Myocyte (in vitro differentiated cells): ENCODE data around the gene CFAP65. TPM values are rescaled to one million over a fixed set of nuclear protein-coding genes. Genes with fewer than 3 reads are reported as not detected.

Source experiments
- DNase-seq: peaks from one replicate; pipeline ENCODE4 v3.0.0-alpha.2; 2012; ENCODE audit warnings: low read depth
- total RNA-seq: library from RNA; depleted of rRNA; stranded (reverse); fragments of >200 nt; gene quantifications from 2 replicates; pipeline ENCODE4 v1.2.3, GENCODE V29; 2014

Gene CFAP65
- total RNA-seq, 1 donor from 2014 or later = 0.05 TPM

GRCh38 chr2:218979846-218980734 lies 61.2 kb downstream of the CFAP65 start:
- peak; percentile 79 for DNase-seq

GRCh38 chr2:218975060-218975777 lies 66.1 kb downstream of the CFAP65 start:
- DNase-seq = no peak

DNA sequence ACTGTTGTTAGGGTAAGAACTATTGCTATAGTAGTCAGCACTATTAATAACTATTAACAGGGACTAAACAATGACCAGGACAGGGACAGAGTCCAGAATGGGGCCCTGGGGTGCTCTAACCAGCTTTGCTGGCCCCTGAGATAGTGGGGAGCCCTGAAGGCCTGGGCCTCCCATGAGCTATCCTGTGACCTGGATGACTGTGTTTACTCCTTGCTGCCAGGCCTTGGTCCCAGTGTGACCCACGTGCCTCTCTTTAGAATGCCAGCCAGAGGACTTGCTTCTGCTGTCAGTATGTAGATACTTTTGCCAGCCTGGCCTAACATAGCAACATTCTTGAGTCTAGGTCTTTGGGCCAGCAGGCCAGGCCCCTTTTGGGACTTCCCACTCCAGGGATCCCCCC lies 70.4 kb downstream of the CFAP65 start:
- no peak for DNase-seq

DNA sequence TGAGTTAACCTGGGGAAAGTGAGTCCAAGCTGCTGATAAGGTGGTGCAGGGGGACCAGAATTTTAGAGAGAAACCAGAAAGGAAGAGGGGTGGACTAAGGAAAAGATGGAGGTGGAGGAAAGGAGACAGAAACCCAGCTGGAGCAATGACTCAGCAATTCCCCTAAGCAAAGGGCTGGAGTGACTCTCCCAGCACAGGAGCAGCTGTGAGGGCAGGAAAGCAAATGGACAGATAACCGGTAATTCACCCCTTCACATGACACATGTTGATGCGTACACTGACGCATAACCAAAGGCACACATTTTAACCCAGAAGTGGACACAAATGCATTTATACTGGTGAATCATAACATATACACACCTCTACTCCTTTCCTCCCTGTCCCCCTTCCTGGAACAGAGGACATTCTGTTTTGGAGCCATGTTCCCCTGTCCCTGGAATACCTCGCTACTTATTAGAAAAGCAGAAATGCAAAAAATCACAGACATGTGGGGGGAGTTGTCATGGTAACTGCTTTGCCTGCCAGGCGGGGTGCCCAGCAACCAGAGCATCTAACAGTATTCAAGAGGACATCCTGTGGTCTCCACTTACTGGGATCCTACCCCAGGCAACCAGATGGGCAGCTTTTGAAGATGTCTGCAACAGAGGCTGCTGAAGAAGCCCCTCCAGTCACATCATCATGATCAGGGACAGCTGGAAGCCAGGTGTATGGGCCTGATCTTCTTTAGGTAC lies 77.1 kb downstream of the CFAP65 start:
- peak; percentile 86 for DNase-seq

DNA sequence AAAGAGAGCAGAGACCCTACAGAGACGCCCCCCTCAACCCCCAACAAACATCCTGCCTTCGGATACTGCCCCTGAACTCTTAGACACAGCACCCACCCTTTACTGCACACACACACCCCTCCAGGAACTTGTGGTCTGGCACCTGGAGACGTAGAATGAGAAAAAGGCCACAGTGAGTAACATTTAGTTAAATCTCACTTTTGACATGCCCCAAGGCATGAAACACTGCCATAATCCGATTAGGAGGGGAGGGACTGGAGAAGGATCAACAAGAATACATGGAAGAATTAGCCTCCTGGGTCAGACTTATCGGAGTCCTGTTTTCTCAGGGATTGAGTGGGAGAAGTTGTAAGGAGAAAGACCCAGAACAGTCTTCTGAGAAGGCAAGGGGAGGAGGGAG lies 77.7 kb downstream of the CFAP65 start:
- no peak for DNase-seq

DNA sequence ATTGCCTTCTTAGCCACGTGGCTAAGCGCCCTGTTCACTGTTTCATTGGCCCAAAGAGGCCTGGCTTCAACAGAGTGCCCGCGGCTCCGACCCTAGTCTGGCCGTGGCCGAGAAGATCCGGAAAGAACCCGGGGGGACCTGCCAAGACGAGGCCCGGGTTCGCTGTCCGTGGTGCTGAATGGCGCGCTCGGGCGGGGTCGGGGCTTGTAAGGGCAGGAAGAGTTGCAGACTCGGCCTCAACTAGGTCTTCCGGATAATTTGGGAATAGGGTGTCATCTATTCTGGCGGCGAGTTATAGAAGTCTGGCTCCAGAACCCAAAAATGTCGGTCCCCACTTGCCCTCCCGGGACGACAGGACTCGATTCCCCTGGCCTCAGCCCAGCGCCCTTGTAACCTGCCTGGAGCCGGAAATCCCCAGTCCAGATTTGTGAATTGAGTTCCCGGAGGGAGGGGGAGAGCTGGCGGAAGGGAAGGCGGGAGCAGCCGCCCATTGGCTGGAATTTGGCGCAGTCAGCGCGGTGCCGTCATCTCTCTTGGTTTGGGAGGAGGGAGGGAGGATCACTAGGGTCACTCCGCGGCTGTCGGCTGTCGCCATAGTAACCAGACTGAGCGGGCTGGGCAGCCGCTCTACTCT lies 78.3 kb downstream of the CFAP65 start:
- peak; percentile 90 for DNase-seq

- no peak for DNase-seq
These were observed 79.4 kb downstream of the CFAP65 start for GRCh38 chr2:218961651-218962570.

DNA sequence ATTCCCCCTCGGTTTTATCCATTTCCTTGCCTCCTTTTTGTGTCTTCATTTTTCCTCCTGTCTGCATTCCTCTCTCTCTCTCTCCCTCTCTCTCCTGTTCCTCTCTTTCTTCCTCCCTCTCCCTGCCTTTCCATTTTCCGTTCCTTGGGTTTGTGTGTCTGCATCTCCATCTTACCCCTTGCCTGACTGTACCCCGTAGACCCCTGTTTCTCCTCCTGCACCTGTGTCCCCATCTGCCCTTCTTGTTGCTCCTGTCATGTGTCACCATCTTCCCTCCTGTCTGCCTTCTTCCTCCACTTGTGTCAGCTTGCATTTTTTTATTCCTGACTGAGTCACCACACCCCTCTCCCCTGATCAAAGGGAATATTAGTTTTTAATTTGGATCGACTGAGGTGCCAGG lies 80.1 kb downstream of the CFAP65 start:
- no peak for DNase-seq

- no peak for DNase-seq
These were observed 80.8 kb downstream of the CFAP65 start for GRCh38 chr2:218960309-218961165.

DNA sequence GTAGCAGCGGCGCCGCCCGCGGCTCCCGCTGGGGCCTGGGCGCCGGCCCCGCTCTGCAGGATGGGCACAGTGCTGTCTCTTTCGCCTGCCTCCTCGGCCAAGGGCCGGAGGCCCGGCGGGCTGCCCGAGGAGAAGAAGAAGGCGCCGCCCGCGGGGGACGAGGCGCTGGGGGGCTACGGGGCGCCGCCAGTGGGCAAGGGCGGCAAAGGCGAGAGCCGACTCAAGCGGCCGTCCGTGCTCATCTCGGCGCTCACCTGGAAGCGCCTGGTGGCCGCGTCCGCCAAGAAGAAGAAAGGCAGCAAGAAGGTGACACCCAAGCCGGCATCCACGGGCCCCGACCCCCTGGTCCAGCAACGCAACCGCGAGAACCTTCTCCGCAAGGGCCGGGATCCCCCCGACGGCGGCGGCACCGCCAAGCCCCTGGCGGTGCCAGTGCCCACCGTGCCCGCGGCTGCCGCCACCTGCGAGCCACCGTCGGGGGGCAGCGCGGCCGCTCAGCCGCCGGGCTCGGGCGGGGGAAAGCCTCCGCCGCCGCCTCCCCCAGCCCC lies 81.5 kb downstream of the CFAP65 start:
- no peak for DNase-seq

- DNase-seq = peak; percentile 89
These were observed 82.1 kb downstream of the CFAP65 start, which contains the start of gene CDK5R2 for GRCh38 chr2:218959141-218959731. TSS of gene CDK5R2 (plus strand) at chr2:218959666. CDS start at chr2:218959821, 155 bp downstream.

DNA sequence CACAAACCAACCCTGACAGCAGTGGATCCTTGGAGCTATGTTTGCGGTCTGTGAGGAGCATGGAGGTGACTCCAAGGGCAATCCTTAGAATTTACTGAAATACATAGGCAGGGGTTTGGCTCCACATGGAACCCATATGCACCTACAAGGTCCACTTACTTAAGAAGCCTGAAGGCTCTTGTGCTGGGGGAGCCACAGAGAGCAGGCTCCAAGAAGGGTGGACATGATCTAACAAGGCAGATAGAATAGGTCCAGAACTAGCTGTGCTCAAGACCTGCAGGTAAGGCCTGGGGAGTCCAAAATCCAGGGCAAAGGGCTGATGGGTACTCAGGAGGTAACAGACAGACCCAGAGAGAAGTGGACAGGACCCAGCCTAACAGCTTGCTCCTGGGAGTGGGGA lies 83.0 kb downstream of the CFAP65 start:
- no peak for DNase-seq

DNA sequence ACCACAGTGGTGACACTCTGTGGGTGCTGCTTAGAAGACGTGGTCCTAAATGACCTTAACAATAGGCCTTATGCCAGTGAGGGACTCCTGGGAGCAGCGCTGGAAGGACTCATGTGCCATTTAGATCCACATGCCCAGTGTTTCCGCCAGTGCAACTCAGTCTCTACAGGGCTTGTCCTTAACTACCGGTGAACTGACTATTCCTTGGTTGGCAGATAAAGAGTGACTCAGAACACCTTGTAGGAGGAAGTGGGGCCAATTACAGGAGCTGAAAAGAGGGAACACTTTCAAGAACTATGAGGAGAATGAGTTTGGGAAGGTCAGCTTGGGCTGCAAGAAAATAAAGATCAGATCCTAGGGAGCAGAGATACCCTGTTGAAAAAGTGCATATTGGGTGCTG lies 83.6 kb downstream of the CFAP65 start:
- DNase-seq = no peak

GRCh38 chr2:218956039-218956438 lies 85.3 kb downstream of the CFAP65 start:
- DNase-seq = no peak

DNA sequence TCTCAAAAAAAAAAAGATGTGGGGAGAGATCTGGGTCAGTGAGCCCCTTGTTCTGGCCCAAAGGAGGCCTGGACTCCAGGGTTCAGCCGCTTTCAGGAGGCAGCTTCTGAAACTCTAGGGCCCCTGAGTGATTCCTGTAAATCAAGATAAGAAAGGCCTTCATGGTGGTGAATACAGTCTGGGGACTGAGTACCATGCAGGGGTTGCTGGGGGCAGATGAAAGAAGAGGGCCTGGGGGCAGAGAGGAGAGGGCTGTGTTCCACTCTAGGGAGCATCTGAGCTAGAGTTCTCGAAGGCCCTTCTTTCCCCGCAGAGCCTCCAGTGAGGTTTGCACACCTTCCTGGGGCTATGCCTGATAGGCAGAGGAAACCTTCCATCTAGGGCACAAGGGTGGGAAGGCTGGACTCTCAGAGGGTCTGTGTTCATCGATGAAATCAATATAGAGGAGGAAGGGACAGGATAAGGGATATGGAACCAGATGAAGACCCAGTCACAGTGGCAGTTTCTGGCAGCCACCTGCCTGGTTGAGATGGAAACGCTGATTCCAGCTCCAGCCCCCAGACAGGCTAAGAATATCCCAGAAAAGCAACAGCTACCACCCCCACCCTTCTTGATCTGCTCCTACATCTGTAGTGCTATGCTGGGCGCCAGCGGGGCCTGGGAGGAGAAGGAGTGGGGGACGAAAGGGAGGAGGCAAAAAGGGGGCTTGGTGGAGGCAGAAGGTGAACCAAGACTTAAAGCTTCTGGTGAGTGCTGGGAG lies 86.6 kb downstream of the CFAP65 start:
- no peak for DNase-seq

- no peak for DNase-seq
These were observed 87.9 kb downstream of the CFAP65 start for GRCh38 chr2:218953366-218953954.
